ENCODE measurements around the gene MUC5AC.
"Not testable (repeated sequence)": the region's sequence is repeated elsewhere in the genome, so short reads cannot be mapped to it uniquely, and the experiment has no call there.

The MUC5AC gene

GRCh38 chr11:1199241-1199750, 41.5 kb downstream of the MUC5AC start:
- DNase-seq: no peak

DNA sequence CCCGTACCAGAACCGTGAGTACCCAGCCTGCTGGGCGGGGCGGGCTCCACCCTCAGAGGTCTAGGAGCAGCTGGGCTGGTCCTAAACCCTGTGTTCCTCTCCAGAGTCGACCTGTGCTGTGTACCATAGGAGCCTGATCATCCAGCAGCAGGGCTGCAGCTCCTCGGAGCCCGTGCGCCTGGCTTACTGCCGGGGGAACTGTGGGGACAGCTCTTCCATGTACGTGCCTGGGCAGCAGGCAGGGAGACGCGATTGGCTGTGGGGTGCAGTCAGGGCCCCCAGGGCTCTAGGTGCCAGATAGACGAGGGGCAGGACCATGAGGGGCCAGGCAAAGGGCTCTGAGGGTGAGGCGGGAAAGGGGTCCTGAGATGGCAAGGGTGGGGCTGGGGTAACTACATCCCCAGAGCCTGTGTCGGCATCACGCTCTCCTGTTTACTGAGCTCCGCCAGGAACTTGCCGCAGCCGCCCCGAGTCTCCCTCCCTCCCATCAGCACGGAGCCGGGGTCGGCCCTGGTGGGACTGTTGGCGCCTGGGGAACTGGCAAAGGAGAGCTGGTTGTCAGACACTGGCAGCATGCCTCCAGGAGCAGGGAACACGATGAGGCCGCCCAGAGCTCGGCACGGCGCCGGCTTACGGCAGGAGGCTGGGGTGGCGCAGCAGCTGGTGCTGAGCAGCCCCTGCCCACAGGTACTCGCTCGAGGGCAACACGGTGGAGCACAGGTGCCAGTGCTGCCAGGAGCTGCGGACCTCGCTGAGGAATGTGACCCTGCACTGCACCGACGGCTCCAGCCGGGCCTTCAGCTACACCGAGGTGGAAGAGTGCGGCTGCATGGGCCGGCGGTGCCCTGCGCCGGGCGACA, 42.2 kb downstream of the MUC5AC start:
- no peak for DNase-seq

- no peak for DNase-seq
Measured at GRCh38 chr11:1200611-1201191, 42.9 kb downstream of the MUC5AC start.

DNA sequence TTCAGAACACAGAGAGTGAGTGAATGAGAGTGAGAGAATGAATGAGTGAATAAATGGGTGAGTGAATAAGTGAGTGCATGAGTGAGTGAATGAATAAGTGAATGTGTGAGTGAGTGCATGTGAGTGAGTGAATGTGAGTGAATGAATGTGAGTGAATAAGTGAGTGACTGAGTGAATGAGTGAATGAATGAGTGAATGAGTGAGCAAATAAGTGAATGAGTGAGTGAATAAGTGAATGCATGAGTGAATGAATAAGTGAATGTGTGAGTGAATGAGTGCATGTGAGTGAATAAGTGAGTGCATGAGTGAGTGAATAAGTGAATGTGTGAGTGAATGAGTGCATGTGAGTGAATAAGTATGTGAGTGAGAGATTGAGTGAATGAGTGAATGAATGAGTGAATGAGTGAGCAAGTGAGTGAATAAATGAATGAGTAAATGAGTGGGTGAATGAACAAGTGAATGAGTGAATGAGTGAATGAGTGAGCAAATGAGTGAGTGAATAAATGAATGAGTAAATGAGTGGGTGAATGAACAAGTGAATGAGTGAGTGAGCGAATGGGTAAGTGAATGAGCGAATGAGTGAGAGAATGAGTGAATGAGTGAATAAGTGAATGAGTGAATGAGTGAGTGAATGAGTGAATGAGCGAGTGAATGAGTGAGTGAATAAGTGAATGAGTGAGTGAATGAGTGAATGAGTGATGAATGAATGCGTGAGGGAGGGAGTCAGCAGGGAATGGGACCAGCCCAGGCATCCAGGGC, 43.8 kb downstream of the MUC5AC start:
- no peak for DNase-seq

- DNase-seq: no peak
Measured at GRCh38 chr11:1202154-1202775, 44.5 kb downstream of the MUC5AC start.

GRCh38 chr11:1202776-1203504, 45.2 kb downstream of the MUC5AC start:
- DNase-seq: peak; percentile 28 to 66 (median 46)

DNA sequence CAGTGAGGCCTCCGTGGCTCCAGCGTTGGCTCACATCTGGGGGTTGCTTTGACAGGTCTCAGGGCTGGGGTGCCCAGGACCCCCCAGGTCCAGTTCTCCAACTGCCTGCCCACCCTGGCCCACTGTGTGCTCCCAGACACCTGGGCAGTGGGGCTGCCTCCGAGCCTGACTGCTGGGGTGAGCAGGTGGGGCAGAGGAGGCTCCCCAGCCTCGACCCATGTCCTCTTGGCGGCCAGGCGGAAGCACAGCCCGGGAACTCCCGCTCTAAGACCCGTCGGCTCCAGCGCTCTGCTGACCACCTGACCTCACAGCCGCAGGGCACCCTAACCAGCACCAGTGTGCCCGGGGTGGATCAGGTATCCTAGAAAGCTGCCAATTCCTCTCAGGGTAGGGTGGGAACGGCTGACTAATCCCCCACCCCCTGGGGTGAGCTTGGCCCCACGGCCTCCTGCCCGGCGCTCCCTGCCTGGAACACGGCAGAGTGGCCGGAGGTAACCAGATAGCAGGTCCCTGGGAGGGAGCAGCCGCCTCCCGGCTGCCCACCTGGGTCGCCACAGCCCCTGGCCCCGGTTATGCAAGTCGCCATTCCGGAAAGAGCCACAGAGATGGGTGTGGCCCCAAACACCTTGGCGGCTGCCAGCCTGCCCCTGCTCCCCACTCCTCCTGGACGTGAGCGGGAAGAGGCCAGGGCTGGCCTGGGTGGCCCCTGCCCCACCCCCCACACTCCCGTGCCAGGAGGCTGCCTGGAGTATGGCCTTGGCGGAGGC, 45.9 kb downstream of the MUC5AC start:
- no peak for DNase-seq

- no peak for DNase-seq
Measured at GRCh38 chr11:1204381-1205101, 46.8 kb downstream of the MUC5AC start.

- DNase-seq: no peak
Measured at GRCh38 chr11:1205121-1205986, 47.6 kb downstream of the MUC5AC start.

DNA sequence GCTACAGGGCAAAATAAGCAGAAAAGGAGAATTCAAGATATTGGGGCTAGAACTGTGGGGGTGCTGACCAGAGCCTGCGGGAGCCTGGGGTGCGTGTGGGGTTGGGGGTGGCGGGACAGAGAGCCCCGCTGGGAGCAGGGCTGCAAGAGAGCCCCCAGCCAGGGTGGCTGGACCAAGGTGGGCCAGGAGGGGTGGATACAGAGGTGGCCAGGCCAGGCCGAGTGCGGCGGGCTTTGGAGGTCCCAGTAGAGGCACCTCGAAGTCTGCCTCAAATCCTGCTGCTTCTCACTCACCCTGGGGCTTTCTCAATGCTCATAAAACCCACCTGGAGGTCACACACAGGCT, 48.2 kb downstream of the MUC5AC start:
- no peak for DNase-seq

DNA sequence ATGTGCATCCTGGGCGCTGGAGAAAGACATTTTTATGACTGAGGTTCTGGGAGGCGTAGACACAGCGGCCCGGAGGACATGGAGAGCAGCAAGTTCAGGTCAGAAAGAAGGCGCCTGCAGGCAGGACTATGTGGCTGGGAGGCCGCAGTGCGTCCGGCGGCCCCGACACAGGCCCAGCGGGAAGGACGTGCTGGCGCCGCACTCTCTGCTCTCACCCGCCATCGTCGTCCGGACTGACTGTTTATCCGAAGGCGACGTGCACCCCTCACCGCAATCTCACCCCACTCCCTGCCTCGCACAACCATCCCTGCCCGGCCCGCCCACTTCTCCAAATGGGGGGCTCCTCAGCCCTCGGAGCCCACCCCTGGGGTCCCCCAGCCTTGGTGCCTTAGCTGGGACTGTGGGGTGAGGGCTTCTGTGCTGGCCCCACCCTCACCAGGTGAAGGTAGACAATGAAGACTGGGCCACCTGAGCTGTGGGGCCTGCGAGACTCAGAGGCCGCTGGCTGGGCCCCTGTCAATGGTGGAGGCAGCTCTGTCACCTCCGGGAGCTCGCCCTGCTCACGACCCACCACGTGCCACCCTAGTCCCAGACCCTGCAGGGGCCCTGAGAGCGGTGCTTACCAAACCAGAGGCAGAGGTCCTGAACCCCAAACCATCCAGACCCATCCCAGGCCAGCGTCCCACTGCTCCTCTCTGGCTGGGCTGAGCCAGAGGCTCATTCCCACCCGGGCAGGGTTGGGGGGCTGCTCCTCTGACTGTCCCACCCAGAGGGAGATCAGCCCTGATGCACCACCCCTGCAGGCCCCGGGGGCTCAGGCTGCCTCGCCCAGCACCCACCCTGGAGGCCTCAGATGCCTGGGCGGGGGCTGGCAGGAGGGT, 48.9 kb downstream of the MUC5AC start:
- DNase-seq: no peak

- no peak for DNase-seq
Measured at GRCh38 chr11:1207401-1208143, 49.8 kb downstream of the MUC5AC start.

GRCh38 chr11:1208144-1208393, 50.3 kb downstream of the MUC5AC start:
- DNase-seq: no peak

GRCh38 chr11:1208394-1209261, 50.9 kb downstream of the MUC5AC start:
- no peak for DNase-seq

DNA sequence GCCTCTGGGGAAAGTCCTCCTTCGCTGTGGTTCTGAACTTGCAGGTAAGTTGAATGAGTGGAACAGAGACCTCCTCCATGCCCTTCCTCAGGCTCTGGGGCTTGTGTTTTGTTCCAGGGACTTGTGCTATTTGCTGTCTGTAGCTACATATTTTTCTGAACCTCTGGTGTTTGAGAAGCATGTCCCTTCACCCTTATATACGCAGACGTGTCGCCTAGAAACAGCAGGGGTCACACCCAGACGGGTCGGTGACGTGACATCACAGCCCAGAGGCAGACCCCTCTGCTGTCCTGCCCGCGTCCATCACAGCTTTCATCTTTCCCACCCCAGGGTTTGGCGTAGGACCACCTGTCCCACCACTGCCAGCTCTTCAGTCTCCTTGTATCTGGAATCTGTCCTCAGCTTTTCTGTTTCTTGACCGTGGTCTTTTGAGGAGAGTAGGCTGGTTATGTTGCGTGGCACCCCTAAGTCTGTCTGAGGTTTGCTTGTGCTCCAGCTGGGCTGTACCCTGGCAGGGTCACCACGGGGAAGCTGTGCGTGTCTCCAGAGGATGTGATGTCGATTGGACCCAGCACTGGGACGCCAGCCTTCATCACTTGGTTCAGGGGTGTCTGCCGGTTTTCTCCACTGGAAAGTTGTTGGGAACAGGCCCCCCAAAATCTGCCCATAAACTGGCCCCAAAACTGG, 51.8 kb downstream of the MUC5AC start:
- DNase-seq: no peak

DNA sequence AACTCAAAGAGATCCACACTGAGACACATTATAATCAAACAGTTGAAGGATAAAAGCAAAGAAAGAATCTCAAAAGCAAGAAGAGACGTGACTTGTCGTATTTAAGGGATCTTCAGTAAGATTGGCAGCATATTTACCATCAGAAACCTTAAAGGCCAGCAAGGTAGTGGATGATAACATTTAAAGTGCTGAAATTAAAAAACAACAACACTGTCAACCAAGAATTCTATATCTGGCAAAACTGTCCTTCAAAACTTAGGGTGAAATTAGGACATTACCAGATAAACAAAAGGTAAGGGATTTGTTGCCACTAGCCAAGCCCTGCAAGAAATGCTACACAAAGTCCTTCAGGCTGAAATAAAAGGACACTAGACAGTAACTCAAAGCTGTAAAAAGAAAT, 54.1 kb downstream of the MUC5AC start:
- DNase-seq: no peak

- not testable (repeated sequence) for DNase-seq
Measured at GRCh38 chr11:1215826-1216225, 58.1 kb downstream of the MUC5AC start.
